ENCODE results near the gene WBP1L. TPM values are rescaled to one million over a fixed set of nuclear protein-coding genes. Genes with fewer than 3 reads are reported as not detected.
A peak's percentile ranks its signal among the peaks of the same experiment; 100 is the strongest.
"Not testable (repeated sequence)": the region's sequence is repeated elsewhere in the genome, so short reads cannot be mapped to it uniquely, and the experiment has no call there.

WBP1L gene
- total RNA-seq (ENCODE audit: unreplicated experiment): 29.6 TPM
- long read RNA-seq, partial matches to known transcripts: 0 of 2 reads
- long read RNA-seq, other reads (novel, unspliced or antisense): 2 of 2 reads

- Mint-ChIP-seq H3K27ac (ENCODE audit: unreplicated experiment) (peak within 1 kb of the TSS; percentile 45), H3K4me3 (ENCODE audit: unreplicated experiment) (peak within 1 kb of the TSS; percentile 98), H3K9me3 (ENCODE audit: unreplicated experiment) (peaks cover 4% of the 10 kb centered on the region), H3K4me1 (ENCODE audit: low read depth, unreplicated experiment) (peaks cover 11% of the 10 kb centered on the region), H3K27me3 (ENCODE audit: unreplicated experiment) (peaks cover 6% of the 10 kb centered on the region), H3K36me3 (ENCODE audit: unreplicated experiment) (no peaks in the 10 kb centered on the region)
- TF ChIP-seq, protein P1, sequence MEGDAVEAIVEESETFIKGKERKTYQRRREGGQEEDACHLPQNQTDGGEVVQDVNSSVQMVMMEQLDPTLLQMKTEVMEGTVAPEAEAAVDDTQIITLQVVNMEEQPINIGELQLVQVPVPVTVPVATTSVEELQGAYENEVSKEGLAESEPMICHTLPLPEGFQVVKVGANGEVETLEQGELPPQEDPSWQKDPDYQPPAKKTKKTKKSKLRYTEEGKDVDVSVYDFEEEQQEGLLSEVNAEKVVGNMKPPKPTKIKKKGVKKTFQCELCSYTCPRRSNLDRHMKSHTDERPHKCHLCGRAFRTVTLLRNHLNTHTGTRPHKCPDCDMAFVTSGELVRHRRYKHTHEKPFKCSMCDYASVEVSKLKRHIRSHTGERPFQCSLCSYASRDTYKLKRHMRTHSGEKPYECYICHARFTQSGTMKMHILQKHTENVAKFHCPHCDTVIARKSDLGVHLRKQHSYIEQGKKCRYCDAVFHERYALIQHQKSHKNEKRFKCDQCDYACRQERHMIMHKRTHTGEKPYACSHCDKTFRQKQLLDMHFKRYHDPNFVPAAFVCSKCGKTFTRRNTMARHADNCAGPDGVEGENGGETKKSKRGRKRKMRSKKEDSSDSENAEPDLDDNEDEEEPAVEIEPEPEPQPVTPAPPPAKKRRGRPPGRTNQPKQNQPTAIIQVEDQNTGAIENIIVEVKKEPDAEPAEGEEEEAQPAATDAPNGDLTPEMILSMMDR (IDR thresholded peaks at IDR 0.05; ENCODE audit: partially characterized antibody, unreplicated experiment): no peak
- peak; percentile 92 for DNase-seq
Observed at GRCh38 chr10:102743588-102744373, at the start of gene WBP1L. Gene WBP1L (plus strand): TSS chr10:102743948. CDS start chr10:102744054, 106 bp downstream.

DNA sequence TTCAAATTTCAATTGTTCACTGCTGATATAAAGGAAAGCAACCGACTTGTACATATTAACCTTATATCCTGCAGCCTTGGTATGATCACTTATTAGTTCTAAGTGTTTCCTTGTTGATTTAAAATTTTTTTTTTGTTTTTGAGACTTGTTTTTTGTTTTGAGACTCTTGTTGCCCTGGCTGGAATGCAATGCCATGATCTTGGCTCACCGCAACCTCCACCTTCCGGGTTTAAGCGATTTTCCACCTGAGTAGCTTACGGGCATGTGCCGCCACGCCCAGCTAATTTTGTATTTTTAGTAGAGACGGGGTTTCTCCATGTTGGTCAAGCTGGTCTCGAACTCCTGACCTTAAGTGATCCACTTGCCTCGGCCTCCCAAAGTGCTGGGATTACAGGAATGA, 48.3 kb upstream of the WBP1L start:
- not testable (repeated sequence) for H3K4me1 Mint-ChIP-seq (ENCODE audit: low read depth, unreplicated experiment); H3K27me3 Mint-ChIP-seq (ENCODE audit: unreplicated experiment); H3K4me3 Mint-ChIP-seq (ENCODE audit: unreplicated experiment); H3K36me3 Mint-ChIP-seq (ENCODE audit: unreplicated experiment); DNase-seq; H3K27ac Mint-ChIP-seq (ENCODE audit: unreplicated experiment); H3K9me3 Mint-ChIP-seq (ENCODE audit: unreplicated experiment)

GRCh38 chr10:102696736-102697135, 47.0 kb upstream of the WBP1L start:
- no peaks in the 10 kb centered on the region for H3K4me1 Mint-ChIP-seq (ENCODE audit: low read depth, unreplicated experiment)
- no peak overlapping the region for H3K4me3 Mint-ChIP-seq (ENCODE audit: unreplicated experiment)
- H3K27me3 Mint-ChIP-seq (ENCODE audit: unreplicated experiment): peaks cover 4% of the 10 kb centered on the region
- H3K9me3 Mint-ChIP-seq (ENCODE audit: unreplicated experiment): no peaks in the 10 kb centered on the region
- peak overlapping the region; percentile 20 for H3K27ac Mint-ChIP-seq (ENCODE audit: unreplicated experiment)
- DNase-seq: no peak
- TF ChIP-seq, protein P1 (IDR thresholded peaks at IDR 0.05; ENCODE audit: partially characterized antibody, unreplicated experiment): no peak
- peaks cover 10% of the 10 kb centered on the region for H3K36me3 Mint-ChIP-seq (ENCODE audit: unreplicated experiment)

DNA sequence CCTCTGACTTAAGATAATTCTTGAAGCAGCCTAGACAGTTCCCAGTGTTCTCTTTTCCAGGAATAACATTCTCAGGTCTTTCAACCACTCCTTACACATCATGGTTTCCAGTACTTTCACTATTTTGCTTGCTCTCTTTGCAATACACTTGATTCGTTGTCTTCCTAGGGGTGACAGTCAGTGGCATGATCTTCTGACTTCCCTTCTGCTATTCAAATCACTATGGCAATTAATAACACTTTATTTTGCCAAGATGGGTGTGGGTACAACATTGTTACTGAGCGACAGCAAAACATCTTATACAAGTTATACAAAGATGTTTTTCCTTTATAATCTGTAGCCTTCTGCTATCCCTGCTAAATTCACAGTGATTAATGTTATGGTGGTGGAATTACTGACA, 44.9 kb upstream of the WBP1L start:
- no peak for DNase-seq
- H3K4me3 Mint-ChIP-seq (ENCODE audit: unreplicated experiment): no peak overlapping the region
- TF ChIP-seq, protein P1 (IDR thresholded peaks at IDR 0.05; ENCODE audit: partially characterized antibody, unreplicated experiment): no peak
- H3K9me3 Mint-ChIP-seq (ENCODE audit: unreplicated experiment): no peaks in the 10 kb centered on the region
- H3K27me3 Mint-ChIP-seq (ENCODE audit: unreplicated experiment): peaks cover 4% of the 10 kb centered on the region
- H3K27ac Mint-ChIP-seq (ENCODE audit: unreplicated experiment): no peak overlapping the region
- no peaks in the 10 kb centered on the region for H3K4me1 Mint-ChIP-seq (ENCODE audit: low read depth, unreplicated experiment)
- H3K36me3 Mint-ChIP-seq (ENCODE audit: unreplicated experiment): peaks cover 10% of the 10 kb centered on the region

DNA sequence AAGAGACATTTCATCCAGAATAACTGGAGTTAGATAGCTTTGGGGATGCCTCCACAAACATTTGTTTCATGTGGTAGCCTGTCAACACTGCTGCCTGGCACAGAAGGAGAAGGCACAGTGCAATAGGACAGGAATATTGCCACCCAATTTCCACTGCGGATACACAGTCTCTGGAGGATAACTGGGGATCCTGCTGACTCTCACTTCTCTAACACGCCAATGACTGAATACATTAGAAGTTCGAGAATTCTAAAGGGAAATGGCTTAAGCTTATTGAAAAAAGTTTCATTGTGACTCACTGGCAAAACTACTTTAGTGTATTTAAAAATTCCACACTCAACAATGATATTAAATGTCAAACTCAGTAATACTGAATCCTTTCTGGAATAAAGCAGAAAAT, 42.5 kb upstream of the WBP1L start:
- no peak for DNase-seq
- Mint-ChIP-seq H3K36me3 (ENCODE audit: unreplicated experiment) (peaks cover 10% of the 10 kb centered on the region), H3K27ac (ENCODE audit: unreplicated experiment) (no peak overlapping the region), H3K9me3 (ENCODE audit: unreplicated experiment) (peaks cover 2% of the 10 kb centered on the region), H3K27me3 (ENCODE audit: unreplicated experiment) (no peaks in the 10 kb centered on the region), H3K4me1 (ENCODE audit: low read depth, unreplicated experiment) (peaks cover 6% of the 10 kb centered on the region), H3K4me3 (ENCODE audit: unreplicated experiment) (no peak overlapping the region)
- TF ChIP-seq, protein P1 (IDR thresholded peaks at IDR 0.05; ENCODE audit: partially characterized antibody, unreplicated experiment): no peak

Data from glutamatergic neuron (in vitro differentiated cells).